GM23338 (cell line): ENCODE results near the gene HLCS. TPM values are rescaled to one million over a fixed set of nuclear protein-coding genes. Genes with fewer than 3 reads are reported as not detected.
A peak's percentile ranks its signal among the peaks of the same experiment; 100 is the strongest.

Experiments
- ATAC-seq: fragments of 200-7000 bp; cut with Tn5 transposase; 3 replicates; pipeline ENCODE4 v1.9.1; 2020
- DNase-seq: peaks from one replicate; pipeline ENCODE4 v3.0.0-alpha.2; 2015; ENCODE audit warnings: low spot score
- H2AFZ ChIP-seq: fragments of 200-600 bp; sonication (generic); 2 replicates; pipeline ENCODE4 v1.8.0; 2016; ENCODE audit warnings: antibody characterized with exemption, mild to moderate bottlenecking, moderate library complexity
- H3F3A ChIP-seq: fragments of 200-600 bp; sonication (generic); replicated peaks from 2 replicates; pipeline ENCODE4 v1.8.0; 2017; ENCODE audit warnings: antibody characterized with exemption, mixed run types, low read depth
- H3K27ac ChIP-seq: fragments of 200-600 bp; sonication (generic); 2 replicates; pipeline ENCODE4 v1.6.1; 2016; ENCODE audit warnings: low read depth
- H3K27me3 ChIP-seq: fragments of 200-600 bp; sonication (generic); 2 replicates; pipeline ENCODE4 v1.8.0; 2016; ENCODE audit warnings: mild to moderate bottlenecking, mixed run types, moderate library complexity; ENCODE audit not compliant: insufficient read depth
- H3K36me3 ChIP-seq: fragments of 200-600 bp; sonication (generic); 2 replicates; pipeline ENCODE4 v1.8.0; 2016; ENCODE audit warnings: mild to moderate bottlenecking; ENCODE audit not compliant: insufficient read depth
- H3K4me1 ChIP-seq: fragments of 200-600 bp; sonication (generic); 2 replicates; pipeline ENCODE4 v1.8.0; 2016; ENCODE audit warnings: mild to moderate bottlenecking, moderate library complexity; ENCODE audit not compliant: insufficient read depth
- H3K4me2 ChIP-seq: fragments of 200-600 bp; sonication (generic); 2 replicates; pipeline ENCODE4 v1.7.1; 2017; ENCODE audit warnings: mixed run types
- H3K4me3 ChIP-seq: fragments of 200-600 bp; sonication (generic); 2 replicates; pipeline ENCODE4 v1.6.1; 2016; ENCODE audit warnings: mixed run types
- H3K79me2 ChIP-seq: fragments of 200-600 bp; sonication (generic); replicated peaks from 2 replicates; pipeline ENCODE4 v1.8.0; 2017; ENCODE audit warnings: mild to moderate bottlenecking; ENCODE audit not compliant: insufficient read depth
- H3K9me2 ChIP-seq: fragments of 200-600 bp; sonication (generic); 2 replicates; pipeline ENCODE4 v1.8.0; 2017; ENCODE audit not compliant: insufficient read depth
- H4K20me1 ChIP-seq: fragments of 200-600 bp; sonication (generic); replicated peaks from 2 replicates; pipeline ENCODE4 v1.8.0; 2017; ENCODE audit warnings: mild to moderate bottlenecking; ENCODE audit not compliant: insufficient read depth
- H3K27ac Mint-ChIP-seq: 2 replicates; pipeline ENCODE4 v1.8.0; 2020; ENCODE audit warnings: inconsistent platforms, mild to moderate bottlenecking, moderate library complexity, mixed read lengths
- H3K27me3 Mint-ChIP-seq: 3 replicates; pipeline ENCODE4 v1.8.0; 2022; ENCODE audit warnings: low read depth, mild to moderate bottlenecking, moderate library complexity, mixed read lengths, inconsistent platforms; ENCODE audit not compliant: insufficient read depth, poor library complexity
- H3K36me3 Mint-ChIP-seq: 3 replicates; pipeline ENCODE4 v1.8.0; 2021; ENCODE audit warnings: low read depth, mild to moderate bottlenecking, inconsistent platforms, moderate library complexity, mixed read lengths
- H3K4me1 Mint-ChIP-seq: 3 replicates; pipeline ENCODE4 v1.8.0; 2020; ENCODE audit warnings: mild to moderate bottlenecking, inconsistent platforms, mixed read lengths
- H3K4me3 Mint-ChIP-seq: 3 replicates; pipeline ENCODE4 v1.8.0; 2021; ENCODE audit warnings: moderate library complexity, mild to moderate bottlenecking, inconsistent platforms, mixed read lengths
- H3K9me3 Mint-ChIP-seq: 3 replicates; pipeline ENCODE4 v1.8.0; 2020; ENCODE audit warnings: moderate library complexity, mild to moderate bottlenecking, inconsistent platforms, mixed read lengths
- CREB1 ChIP-seq: fragments of 250-450 bp; sonication (Bioruptor Pico); IDR thresholded peaks from 2 replicates; pipeline ENCODE4 v1.5.0; 2020; ENCODE audit warnings: low read depth, mild to moderate bottlenecking, moderate library complexity
- CTCF ChIP-seq, 2 experiments: fragments of 200-600 bp in 1 of 2; sonication (generic) in 1 of 2; conservative IDR thresholded peaks; 2 replicates each; pipeline versions ENCODE4 v1.5.1 to v1.6.1; 2016 to 2017; ENCODE audit warnings: antibody characterized with exemption in 2 of 2, low read depth in 2 of 2, mild to moderate bottlenecking in 2 of 2, moderate library complexity in 1 of 2
- ETS1 ChIP-seq: IDR thresholded peaks from 2 replicates; pipeline ENCODE4 v1.6.1; 2016; ENCODE audit warnings: antibody characterized with exemption
- EZH2 ChIP-seq: fragments of 200-600 bp; sonication (generic); IDR thresholded peaks from one replicate; pipeline ENCODE4 v1.8.0; 2017; ENCODE audit warnings: antibody characterized with exemption, mild to moderate bottlenecking, low read depth; ENCODE audit not compliant: unreplicated experiment
- EZH2phosphoT487 ChIP-seq: fragments of 200-600 bp; sonication (generic); IDR thresholded peaks from one replicate; pipeline ENCODE4 v1.8.1; 2018; ENCODE audit warnings: antibody characterized with exemption; ENCODE audit not compliant: unreplicated experiment
- JUNB ChIP-seq: IDR thresholded peaks from one replicate; pipeline ENCODE4 v1.6.1; 2016; ENCODE audit warnings: antibody characterized with exemption; ENCODE audit not compliant: unreplicated experiment
- NANOG ChIP-seq: IDR thresholded peaks from 2 replicates; pipeline ENCODE4 v1.6.1; 2016; ENCODE audit warnings: antibody characterized with exemption, borderline replicate concordance
- POLR2AphosphoS5 ChIP-seq: IDR thresholded peaks from 2 replicates; pipeline ENCODE4 v1.6.1; 2016; ENCODE audit warnings: antibody characterized with exemption, low read depth
- REST ChIP-seq: IDR thresholded peaks from one replicate; pipeline ENCODE4 v1.6.1; 2018; ENCODE audit warnings: antibody characterized with exemption; ENCODE audit not compliant: unreplicated experiment
- STAT1 ChIP-seq: IDR thresholded peaks from one replicate; pipeline ENCODE4 v1.6.1; 2016; ENCODE audit warnings: antibody characterized with exemption; ENCODE audit not compliant: unreplicated experiment
- ZNF114 ChIP-seq: fragments of 250-450 bp; sonication (Bioruptor Pico); IDR thresholded peaks from 2 replicates; pipeline ENCODE4 v1.5.0; 2020; ENCODE audit warnings: mild to moderate bottlenecking, moderate library complexity
- ZNF331 ChIP-seq: fragments of 250-450 bp; sonication (Bioruptor Pico); IDR thresholded peaks from 2 replicates; pipeline ENCODE4 v1.5.0; 2020; ENCODE audit warnings: low read depth, mild to moderate bottlenecking, moderate library complexity
- ZNF462 ChIP-seq: fragments of 250-450 bp; sonication (Bioruptor Pico); IDR thresholded peaks from 2 replicates; pipeline ENCODE4 v1.5.0; 2020; ENCODE audit warnings: mild to moderate bottlenecking, moderate library complexity
- polyA plus RNA-seq: library from polyadenylated mRNA; unstranded; fragments of >200 nt; fragmentation: Nextera tagmentation; extraction: Ambion mirVana; gene quantifications from 2 replicates; pipeline ENCODE4 v1.2.1, GENCODE V29; 2016
- total RNA-seq: library from RNA; depleted of rRNA; stranded (reverse); fragments of >200 nt; shearing (Covaris generic); gene quantifications from 2 replicates; pipeline ENCODE4 v1.2.3, GENCODE V29; 2014

HLCS gene
- total and polyA plus RNA-seq, 2 experiments from 2014 or later, result 6.1 to 14.7 TPM

- H3K9me2 ChIP-seq, result no peaks in the 10 kb centered on the region
- ATAC-seq, result no peak
- 0 out of 2 replicates have a peak overlapping the region, but pooled peaks have one; percentile 32 for H2AFZ ChIP-seq
- H3K4me2 ChIP-seq, result no peak overlapping the region
- TF ChIP-seq STAT1 (no peak), CTCF (conservative IDR thresholded peaks at IDR 0.05; ENCODE audit: low read depth in 2 of 2) (no peak), CREB1 (CRISPR knock-in tag) (no peak), POLR2AphosphoS5 (no peak), ZNF114 (CRISPR knock-in tag) (no peak), NANOG (no peak), JUNB (no peak), ETS1 (no peak), ZNF462 (CRISPR knock-in tag) (no peak), ZNF331 (CRISPR knock-in tag) (no peak), EZH2 (no peak), EZH2phosphoT487 (no peak), REST (no peak)
- no peaks in the 10 kb centered on the region for H3F3A ChIP-seq
- H3K36me3 Mint-ChIP-seq, result no peaks in the 10 kb centered on the region
- no peaks in the 10 kb centered on the region for H3K4me1 Mint-ChIP-seq
- H4K20me1 ChIP-seq, result no peaks in the 10 kb centered on the region
- H3K9me3 Mint-ChIP-seq, result no peaks in the 10 kb centered on the region; the same call in 2 of the 3 replicates
- no peak for DNase-seq
- H3K27me3 ChIP-seq, result no peaks in the 10 kb centered on the region
- H3K4me3 ChIP-seq, result no peak overlapping the region
- no peaks in the 10 kb centered on the region for H3K79me2 ChIP-seq
- H3K4me3 Mint-ChIP-seq, result no peak overlapping the region
- H3K4me1 ChIP-seq, result no peaks in the 10 kb centered on the region
- no peak overlapping the region for H3K27ac ChIP-seq
- no peak overlapping the region for H3K27ac Mint-ChIP-seq
- peaks cover 2% of the 10 kb centered on the region for H3K27me3 Mint-ChIP-seq
- no peaks in the 10 kb centered on the region for H3K36me3 ChIP-seq
Measured at GRCh38 chr21:36728371-36729111, 237.9 kb downstream of the HLCS start.
